ENCODE results near the gene IQCC. TPM values are rescaled to one million over a fixed set of nuclear protein-coding genes. Genes with fewer than 3 reads are reported as not detected.
A peak's percentile ranks its signal among the peaks of the same experiment; 100 is the strongest.

Gene IQCC
- polyA plus RNA-seq, 1 experiment, result 1.3 TPM

DNA sequence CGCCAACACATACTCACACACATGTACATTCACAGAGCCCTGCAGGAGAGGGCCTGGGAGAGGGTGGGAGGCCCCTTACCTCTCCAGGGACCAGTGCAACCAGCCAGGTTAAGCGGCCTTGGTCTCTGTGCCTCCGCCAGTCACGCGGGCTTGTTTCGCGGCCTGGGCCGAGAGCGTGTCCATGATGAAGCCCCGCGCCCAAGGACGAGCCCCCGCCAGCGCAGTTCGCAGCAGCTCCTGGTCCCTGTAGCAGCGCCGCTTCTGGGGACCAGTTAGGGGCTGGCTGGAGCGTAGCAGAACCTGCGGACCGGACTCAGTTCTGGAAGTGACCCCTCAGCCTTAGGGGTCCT, 34.3 kb downstream of the IQCC start:
- DNase-seq (ENCODE audit: low read depth, low spot score), result no peak
- H3K27ac ChIP-seq (ENCODE audit: low read depth, low read length), result peak overlapping the region; percentile 21
- TF ChIP-seq, protein P1, sequence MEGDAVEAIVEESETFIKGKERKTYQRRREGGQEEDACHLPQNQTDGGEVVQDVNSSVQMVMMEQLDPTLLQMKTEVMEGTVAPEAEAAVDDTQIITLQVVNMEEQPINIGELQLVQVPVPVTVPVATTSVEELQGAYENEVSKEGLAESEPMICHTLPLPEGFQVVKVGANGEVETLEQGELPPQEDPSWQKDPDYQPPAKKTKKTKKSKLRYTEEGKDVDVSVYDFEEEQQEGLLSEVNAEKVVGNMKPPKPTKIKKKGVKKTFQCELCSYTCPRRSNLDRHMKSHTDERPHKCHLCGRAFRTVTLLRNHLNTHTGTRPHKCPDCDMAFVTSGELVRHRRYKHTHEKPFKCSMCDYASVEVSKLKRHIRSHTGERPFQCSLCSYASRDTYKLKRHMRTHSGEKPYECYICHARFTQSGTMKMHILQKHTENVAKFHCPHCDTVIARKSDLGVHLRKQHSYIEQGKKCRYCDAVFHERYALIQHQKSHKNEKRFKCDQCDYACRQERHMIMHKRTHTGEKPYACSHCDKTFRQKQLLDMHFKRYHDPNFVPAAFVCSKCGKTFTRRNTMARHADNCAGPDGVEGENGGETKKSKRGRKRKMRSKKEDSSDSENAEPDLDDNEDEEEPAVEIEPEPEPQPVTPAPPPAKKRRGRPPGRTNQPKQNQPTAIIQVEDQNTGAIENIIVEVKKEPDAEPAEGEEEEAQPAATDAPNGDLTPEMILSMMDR (IDR thresholded peaks at IDR 0.05; ENCODE audit: low read depth, low read length), result no peak
- CTCF ChIA-PET, result interaction anchor here (1.8 to 2.8 kb wide), 2 partner anchors 8 to 24 kb away, joined by 13 read pairs; no protein-coding TSS in a partner anchor
- peak overlapping the region; percentile 70 for H3K4me3 ChIP-seq (ENCODE audit: low read depth, low read length)
- H3K27me3 ChIP-seq (ENCODE audit: control insufficient read depth, insufficient read depth, low read length), result no peaks in the 10 kb centered on the region
- no peaks in the 10 kb centered on the region; the same call in 1 of the 2 replicates for H3K9me3 ChIP-seq (ENCODE audit: control insufficient read depth, insufficient read depth, low read length)
- POLR2A ChIA-PET, result interaction anchor here (2.4 kb wide), 1 partner anchor 96 kb away, joined by 18 read pairs; the partner anchor contains the start of gene MARCKSL1

DNA sequence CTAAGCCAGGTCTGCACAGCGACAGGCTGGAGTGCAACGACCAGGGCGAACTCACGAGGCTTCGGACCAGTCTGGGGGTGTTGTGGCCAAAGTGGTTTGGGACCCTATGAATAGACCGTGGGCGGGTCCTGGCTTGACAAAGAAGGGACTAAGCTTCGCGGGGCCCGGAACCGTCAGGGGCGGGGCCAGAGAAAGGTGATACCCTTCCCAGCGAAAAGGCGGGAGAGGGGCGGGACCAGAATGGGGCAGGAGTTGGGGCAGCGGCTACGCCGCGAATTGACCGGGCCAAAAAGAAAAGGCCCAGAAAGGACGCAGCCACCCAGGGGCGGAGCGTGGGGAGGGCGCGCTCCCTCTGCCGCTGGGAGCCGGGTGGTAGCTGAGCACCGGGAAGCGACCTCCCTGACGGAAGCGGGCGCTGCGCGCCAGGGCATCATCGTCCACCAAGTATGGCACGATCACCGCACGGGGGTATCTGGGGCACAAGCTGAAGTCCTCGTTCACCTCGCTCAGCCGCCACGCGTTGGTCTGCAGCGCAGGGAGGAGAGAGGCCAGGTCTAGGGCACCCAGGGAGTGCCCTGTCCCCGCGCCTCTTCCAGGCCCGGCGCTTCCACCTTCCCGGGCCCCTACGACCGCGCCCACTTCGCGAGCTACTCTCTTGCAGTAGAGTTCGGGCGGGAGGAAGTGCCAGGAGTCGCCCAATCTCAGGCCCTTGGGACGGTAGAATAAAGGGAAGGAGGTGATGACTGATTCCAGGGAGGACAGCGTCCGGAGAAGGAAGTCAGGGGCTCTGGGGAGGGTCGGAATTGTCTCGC, 34.9 kb downstream of the IQCC start:
- DNase-seq (ENCODE audit: low read depth, low spot score), result no peak
- peak overlapping the region; percentile 75 for H3K27ac ChIP-seq (ENCODE audit: low read depth, low read length)
- POLR2A ChIA-PET, result interaction anchor here (0.8 to 2.4 kb wide), 8 partner anchors 8 to 96 kb away, joined by 3 to 18 read pairs (median 3); partner anchors contain the start of genes MARCKSL1 and TXLNA

DNA sequence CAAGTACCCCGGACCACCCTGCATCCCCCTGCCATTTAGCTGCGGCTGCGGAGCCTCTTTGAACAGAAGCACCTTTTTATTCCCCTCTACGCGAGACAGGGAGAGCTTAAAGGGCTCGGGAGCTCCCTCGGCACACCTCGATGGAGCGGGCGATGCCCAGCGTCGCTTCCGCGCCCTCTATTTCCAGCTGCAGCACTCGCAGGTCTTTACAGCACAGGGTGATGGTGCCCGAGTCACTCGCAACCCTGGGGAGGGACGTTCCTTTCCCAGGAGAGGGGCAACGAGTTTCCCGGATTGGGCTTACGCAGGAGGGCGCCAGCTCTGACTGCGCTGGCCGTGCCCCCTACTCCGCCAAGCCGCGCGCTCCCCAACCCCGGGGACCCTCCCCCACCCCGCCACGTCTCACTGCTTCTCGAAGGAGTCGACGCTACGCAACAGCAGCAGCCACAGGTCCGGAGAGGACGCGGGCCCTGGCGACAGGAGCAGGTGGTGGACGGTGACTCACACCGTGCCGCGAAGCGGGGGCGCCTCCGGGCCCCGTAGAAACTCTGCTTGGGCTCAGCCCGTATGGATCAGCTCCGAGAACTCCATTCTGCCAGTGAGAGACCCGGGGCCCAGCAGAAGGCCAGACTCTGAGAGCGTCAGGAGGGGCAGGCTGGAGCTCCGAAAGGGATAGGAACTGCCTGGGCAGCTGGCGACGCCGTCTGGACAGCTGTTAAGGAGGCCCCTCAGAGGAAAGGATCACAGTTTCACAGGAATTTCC, 35.7 kb downstream of the IQCC start:
- H3K27ac ChIP-seq (ENCODE audit: low read depth, low read length), result peak overlapping the region; percentile 75
- H3K27me3 ChIP-seq (ENCODE audit: control insufficient read depth, insufficient read depth, low read length), result no peaks in the 10 kb centered on the region
- H3K9me3 ChIP-seq (ENCODE audit: control insufficient read depth, insufficient read depth, low read length), result no peaks in the 10 kb centered on the region; the same call in 1 of the 2 replicates
- no peak for DNase-seq (ENCODE audit: low read depth, low spot score)
- TF ChIP-seq, protein P1 (IDR thresholded peaks at IDR 0.05; ENCODE audit: low read depth, low read length), result no peak
- POLR2A ChIA-PET, result interaction anchor here (0.5 to 2.4 kb wide), 12 partner anchors 9 to 95 kb away, joined by 3 to 18 read pairs (median 3); partner anchors contain the start of genes CCDC28B, HDAC1, MARCKSL1 and TXLNA
- CTCF ChIA-PET, result interaction anchor here (0.6 to 2.8 kb wide), 5 partner anchors 8 to 75 kb away, joined by 3 to 13 read pairs (median 4); no protein-coding TSS in a partner anchor
- peak overlapping the region; percentile 70 for H3K4me3 ChIP-seq (ENCODE audit: low read depth, low read length)

More for the DNA sequence above, 34.9 kb downstream of the IQCC start:
- Histone ChIP-seq H3K9me3 (ENCODE audit: control insufficient read depth, insufficient read depth, low read length) (no peaks in the 10 kb centered on the region; the same call in 1 of the 2 replicates), H3K27me3 (ENCODE audit: control insufficient read depth, insufficient read depth, low read length) (no peaks in the 10 kb centered on the region), H3K4me3 (ENCODE audit: low read depth, low read length) (peak overlapping the region; percentile 70)
- CTCF ChIA-PET, result interaction anchor here (0.6 to 2.8 kb wide), 6 partner anchors 8 to 77 kb away, joined by 3 to 13 read pairs (median 4); no protein-coding TSS in a partner anchor
- TF ChIP-seq, protein P1 (IDR thresholded peaks at IDR 0.05; ENCODE audit: low read depth, low read length), result peak; percentile 27; the same call in 1 of the 2 replicates

DNA sequence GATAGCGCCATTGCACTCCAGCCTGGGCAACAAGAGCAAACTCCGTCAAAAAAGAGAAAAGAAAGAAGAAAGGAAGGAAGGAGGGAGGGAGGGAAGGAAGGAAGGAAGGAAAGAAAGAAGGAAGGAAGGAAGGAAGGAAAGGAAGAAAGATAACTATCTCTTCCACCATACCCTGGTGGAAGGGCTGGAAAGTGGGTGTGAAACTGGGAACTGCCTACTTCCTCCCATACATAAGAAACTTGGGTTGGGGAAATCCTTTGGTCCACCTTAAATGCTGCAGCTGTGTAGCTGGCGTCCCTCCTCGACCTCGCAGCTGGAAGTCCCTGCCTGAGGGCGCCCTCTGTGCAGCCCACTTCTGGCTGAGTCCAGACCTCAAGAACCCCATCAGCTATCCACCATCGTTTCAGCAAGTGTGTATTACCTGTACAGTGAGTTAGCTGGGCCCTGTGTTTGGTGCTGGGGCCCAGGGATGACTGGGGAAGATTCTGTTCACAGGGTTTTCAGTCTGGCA, 36.9 kb downstream of the IQCC start:
- H3K9me3 ChIP-seq (ENCODE audit: control insufficient read depth, insufficient read depth, low read length), result no peaks in the 10 kb centered on the region; the same call in 1 of the 2 replicates
- no peaks in the 10 kb centered on the region for H3K27me3 ChIP-seq (ENCODE audit: control insufficient read depth, insufficient read depth, low read length)
- H3K4me3 ChIP-seq (ENCODE audit: low read depth, low read length), result no peak overlapping the region
- CTCF ChIA-PET, result no interaction called here
- TF ChIP-seq, protein P1 (IDR thresholded peaks at IDR 0.05; ENCODE audit: low read depth, low read length), result no peak
- no peak overlapping the region for H3K27ac ChIP-seq (ENCODE audit: low read depth, low read length)
- no peak for DNase-seq (ENCODE audit: low read depth, low spot score)
- POLR2A ChIA-PET, result no interaction called here
